ENCODE results near the gene NAPG.

The NAPG gene

DNA sequence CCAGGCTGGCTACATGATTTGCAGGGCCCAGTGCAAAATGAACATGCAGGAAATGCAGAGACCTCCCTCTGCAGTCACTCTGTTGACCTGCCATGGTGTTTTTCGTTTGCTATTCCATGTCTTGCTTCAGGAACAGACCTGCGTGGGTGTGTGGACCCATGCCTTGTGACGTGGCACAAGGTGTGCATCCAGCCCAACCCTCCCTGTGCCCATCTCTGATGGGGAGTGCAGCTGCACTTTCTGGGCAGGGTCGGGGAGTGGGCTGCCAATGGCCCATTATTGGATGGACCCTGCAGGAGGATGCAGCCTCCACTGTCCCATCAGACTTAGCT is 33.1 kb downstream of the NAPG start:
- no peak overlapping the region for H3K4me3 ChIP-seq (ENCODE audit: low read depth, low read length)
- no peak for DNase-seq (ENCODE audit: low read depth)
- TF ChIP-seq, protein P1, sequence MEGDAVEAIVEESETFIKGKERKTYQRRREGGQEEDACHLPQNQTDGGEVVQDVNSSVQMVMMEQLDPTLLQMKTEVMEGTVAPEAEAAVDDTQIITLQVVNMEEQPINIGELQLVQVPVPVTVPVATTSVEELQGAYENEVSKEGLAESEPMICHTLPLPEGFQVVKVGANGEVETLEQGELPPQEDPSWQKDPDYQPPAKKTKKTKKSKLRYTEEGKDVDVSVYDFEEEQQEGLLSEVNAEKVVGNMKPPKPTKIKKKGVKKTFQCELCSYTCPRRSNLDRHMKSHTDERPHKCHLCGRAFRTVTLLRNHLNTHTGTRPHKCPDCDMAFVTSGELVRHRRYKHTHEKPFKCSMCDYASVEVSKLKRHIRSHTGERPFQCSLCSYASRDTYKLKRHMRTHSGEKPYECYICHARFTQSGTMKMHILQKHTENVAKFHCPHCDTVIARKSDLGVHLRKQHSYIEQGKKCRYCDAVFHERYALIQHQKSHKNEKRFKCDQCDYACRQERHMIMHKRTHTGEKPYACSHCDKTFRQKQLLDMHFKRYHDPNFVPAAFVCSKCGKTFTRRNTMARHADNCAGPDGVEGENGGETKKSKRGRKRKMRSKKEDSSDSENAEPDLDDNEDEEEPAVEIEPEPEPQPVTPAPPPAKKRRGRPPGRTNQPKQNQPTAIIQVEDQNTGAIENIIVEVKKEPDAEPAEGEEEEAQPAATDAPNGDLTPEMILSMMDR (conservative IDR thresholded peaks at IDR 0.05; ENCODE audit: low read depth, low read length), result no peak

DNA sequence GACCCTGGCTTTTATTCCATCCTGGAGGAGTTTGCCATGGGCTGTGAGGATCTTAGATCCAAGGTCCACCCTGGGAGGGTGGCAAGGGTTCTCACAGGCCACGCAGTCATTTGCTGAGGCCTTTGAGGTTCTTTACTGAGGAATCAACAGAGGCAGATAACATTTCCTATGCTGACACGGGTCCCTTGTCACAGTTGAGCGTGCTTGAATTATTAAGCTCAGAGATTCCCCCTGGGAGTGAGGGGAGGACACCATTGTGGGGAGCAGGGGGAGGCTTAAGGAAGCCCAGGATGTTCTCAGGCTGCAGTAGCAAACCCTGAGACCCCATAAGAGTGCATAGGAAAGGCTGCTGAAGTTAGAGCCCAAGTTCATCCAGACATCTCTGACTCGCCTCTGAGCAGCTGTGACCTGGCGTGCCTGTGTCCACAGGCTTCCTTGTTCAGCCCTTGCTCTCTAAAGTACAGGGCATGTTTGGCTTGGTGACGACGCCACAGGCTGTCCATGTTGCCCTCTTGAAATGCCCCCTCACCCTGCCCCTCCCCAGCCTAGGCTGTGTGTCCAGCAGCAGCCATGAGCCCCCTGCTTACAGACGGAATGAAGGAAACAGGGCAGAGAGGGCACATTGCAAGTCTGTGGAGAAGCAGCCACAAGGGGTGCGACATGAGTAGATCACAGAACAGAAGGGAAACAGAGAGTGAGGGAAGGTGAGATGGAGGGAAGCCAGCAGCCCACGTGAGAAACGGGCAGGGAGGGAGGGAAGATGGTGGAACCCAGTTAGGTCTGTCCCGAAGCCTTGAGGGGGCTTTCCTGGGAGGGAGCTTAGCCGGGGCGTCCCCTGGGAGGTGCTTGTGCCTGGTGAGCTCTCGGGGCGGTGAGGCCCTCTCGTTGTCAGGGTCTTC is 34.0 kb downstream of the NAPG start:
- TF ChIP-seq, protein P1 (conservative IDR thresholded peaks at IDR 0.05; ENCODE audit: low read depth, low read length), result no peak
- DNase-seq (ENCODE audit: low read depth), result peak; percentile 20
- H3K4me3 ChIP-seq (ENCODE audit: low read depth, low read length), result peak overlapping the region; percentile 42

DNA sequence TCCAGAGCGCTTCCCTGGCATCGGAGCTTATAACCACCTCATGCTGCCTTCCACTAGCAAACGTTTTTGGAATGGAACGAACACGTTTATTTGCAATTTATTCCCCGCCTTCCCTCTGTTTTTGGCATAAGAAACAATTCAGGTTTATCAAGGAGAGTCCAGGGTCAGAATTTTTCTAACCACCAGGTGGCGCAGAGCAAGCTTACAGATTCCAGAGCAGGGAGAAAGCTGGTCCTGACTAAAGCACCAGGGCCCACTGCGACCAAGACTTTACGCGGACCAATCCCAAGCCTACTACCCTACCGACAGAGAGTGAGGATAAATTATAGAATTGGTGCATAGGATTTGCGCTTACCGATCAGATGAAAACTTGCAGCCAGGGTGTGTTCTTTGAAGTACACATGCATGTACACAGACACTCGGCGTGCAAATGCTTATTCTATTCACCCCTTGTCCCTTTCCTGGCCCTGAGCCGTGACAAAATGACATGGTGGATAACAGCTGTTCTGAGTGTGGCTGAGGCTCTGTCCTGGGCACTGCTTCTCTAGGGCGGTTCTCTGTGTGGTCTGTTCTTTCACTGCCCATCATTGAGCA is 34.7 kb downstream of the NAPG start:
- peak overlapping the region; percentile 42 for H3K4me3 ChIP-seq (ENCODE audit: low read depth, low read length)
- peak; percentile 88 for DNase-seq (ENCODE audit: low read depth)

DNA sequence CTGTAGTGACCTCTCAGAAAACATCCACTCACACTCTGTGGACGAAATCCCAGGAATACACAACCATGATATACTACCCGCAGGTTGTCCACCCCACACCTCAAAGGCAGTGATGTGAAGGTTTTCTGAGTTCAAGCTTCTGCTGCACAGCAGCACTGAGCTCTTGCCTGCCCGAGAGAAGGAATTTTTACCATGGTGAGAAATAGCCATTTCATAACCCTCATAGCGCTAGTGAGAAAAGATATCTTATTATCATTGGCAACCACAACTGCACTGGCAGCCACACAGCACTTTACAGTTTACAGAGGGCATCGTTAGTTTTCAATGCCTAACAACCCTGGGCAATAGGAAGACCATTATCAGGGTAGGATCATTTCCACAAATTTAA is 36.9 kb downstream of the NAPG start:
- TF ChIP-seq, protein P1 (conservative IDR thresholded peaks at IDR 0.05; ENCODE audit: low read depth, low read length), result no peak
- DNase-seq (ENCODE audit: low read depth), result peak; percentile 52
- no peak overlapping the region for H3K4me3 ChIP-seq (ENCODE audit: low read depth, low read length)

More for the DNA sequence above, 34.7 kb downstream of the NAPG start:
- TF ChIP-seq, protein P1 (conservative IDR thresholded peaks at IDR 0.05; ENCODE audit: low read depth, low read length), result peak; percentile 88

DNA sequence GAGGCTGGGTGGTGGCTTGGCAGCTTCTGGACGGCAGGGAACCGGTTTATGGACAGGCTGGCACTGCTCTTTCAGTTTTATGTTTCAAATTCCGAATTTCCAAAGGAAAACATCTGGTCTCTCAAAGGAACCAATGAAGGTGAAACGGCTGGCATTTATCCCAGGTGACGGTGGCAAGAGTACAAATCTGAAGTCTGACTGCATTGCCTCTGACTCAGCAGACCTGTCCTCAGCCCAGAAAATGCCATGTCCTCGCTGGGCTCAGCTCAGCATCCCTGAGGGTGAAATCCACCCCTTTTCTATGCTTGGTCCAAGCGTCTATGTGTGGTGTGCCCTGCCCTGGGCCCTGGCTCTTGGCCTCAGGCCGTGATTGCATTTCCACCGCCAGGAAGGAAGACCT is 38.1 kb downstream of the NAPG start:
- DNase-seq (ENCODE audit: low read depth), result no peak

DNA sequence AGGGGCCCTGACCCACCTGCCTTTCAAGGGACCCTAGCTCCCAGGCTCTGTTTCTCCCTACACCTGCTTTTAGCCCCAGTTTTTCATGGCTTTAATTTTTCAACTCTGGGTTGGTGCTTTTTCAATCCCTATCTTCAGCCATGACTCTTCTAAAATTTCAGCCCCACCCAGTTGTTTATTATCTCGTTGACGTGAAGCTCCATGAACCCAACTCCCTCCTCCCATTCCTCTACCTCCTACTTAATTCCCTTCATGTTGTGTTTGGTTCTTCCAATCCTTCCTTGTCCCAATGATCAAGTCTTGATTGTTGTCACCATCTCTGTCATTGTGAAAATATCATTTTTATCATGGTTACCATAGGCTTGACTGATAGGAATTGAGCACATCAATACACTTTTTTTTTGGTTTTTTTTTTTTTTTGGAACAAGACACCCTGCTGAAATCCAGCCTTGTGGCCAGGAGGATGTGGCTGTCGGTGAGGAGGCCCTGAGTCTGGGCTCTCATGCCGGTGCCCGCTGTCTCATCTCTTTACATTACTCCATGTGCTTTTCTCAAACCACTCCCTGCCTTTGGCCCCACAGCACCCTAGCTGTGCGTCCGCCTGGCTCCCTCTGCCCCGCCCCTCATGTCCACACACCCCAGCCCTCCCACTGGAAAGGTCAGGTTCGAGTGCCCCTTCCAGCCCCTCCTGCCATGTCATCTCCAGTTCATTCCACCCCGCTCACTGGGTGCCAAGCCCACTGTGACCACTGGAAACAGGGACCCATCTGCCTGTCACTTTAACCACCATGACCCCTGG is 39.3 kb downstream of the NAPG start:
- no peak for DNase-seq (ENCODE audit: low read depth)
- H3K4me3 ChIP-seq (ENCODE audit: low read depth, low read length), result no peak overlapping the region
- TF ChIP-seq, protein P1 (conservative IDR thresholded peaks at IDR 0.05; ENCODE audit: low read depth, low read length), result no peak

More for the DNA sequence above, 38.1 kb downstream of the NAPG start:
- TF ChIP-seq, protein P1 (conservative IDR thresholded peaks at IDR 0.05; ENCODE audit: low read depth, low read length), result no peak
- H3K4me3 ChIP-seq (ENCODE audit: low read depth, low read length), result no peak overlapping the region

All from choroid plexus epithelial cell (primary cell).